GM12865 (cell line): Measurements from ENCODE around the gene PSMD3.

Experiments
- DNase-seq: peaks from one replicate; pipeline ENCODE4 v3.0.0; 2010; ENCODE audit warnings: low read depth
- H3K4me3 ChIP-seq: 2 replicates; pipeline ENCODE4 v1.5.1; 2011; ENCODE audit warnings: mild to moderate bottlenecking, low read depth, low read length, control low read depth
- CTCF ChIP-seq: IDR thresholded peaks from 2 replicates; pipeline ENCODE4 v1.5.1; 2011; ENCODE audit warnings: low read length, control low read depth, low read depth, inconsistent platforms; ENCODE audit not compliant: insufficient read depth; ENCODE audit errors: missing control alignments

PSMD3 gene

GRCh38 chr17:40022961-40023541, 42.4 kb downstream of the PSMD3 start:
- DNase-seq, result no peak
- H3K4me3 ChIP-seq, result no peak overlapping the region
- no peak for TF ChIP-seq CTCF

- TF ChIP-seq CTCF, result no peak
- H3K4me3 ChIP-seq, result no peak overlapping the region
- DNase-seq, result no peak
Measured at GRCh38 chr17:40023590-40024292, 43.1 kb downstream of the PSMD3 start.

- TF ChIP-seq CTCF, result no peak
- no peak for DNase-seq
- H3K4me3 ChIP-seq, result no peak overlapping the region
Measured at GRCh38 chr17:40024901-40025300, 44.3 kb downstream of the PSMD3 start.

GRCh38 chr17:40025559-40025958, 45.0 kb downstream of the PSMD3 start:
- H3K4me3 ChIP-seq, result no peak overlapping the region
- DNase-seq, result no peak
- TF ChIP-seq CTCF, result no peak

GRCh38 chr17:40025991-40026815, 45.6 kb downstream of the PSMD3 start:
- no peak for TF ChIP-seq CTCF
- H3K4me3 ChIP-seq, result no peak overlapping the region
- DNase-seq, result no peak

GRCh38 chr17:40026816-40027613, 46.4 kb downstream of the PSMD3 start:
- DNase-seq, result peak; percentile 86
- peak; percentile 87 for TF ChIP-seq CTCF
- H3K4me3 ChIP-seq, result no peak overlapping the region
